SIG-M5 treated with dmso at 0.1 percent for 504 hours (cell line): Measurements from ENCODE around the gene ST13.
A peak's percentile ranks its signal among the peaks of the same experiment; 100 is the strongest.
"Not testable (repeated sequence)": the region's sequence is repeated elsewhere in the genome, so short reads cannot be mapped to it uniquely, and the experiment has no call there.

Source experiments
- DNase-seq: peaks from one replicate; lab custom pipeline; 2025; ENCODE audit not compliant: unreplicated experiment; lab: John Stamatoyannopoulos, UW

ST13 gene

GRCh38 chr22:40856513-40857308, at the start of gene ST13, which contains the start of gene XPNPEP3:
Gene ST13, minus strand, starts transcription at chr22:40856639. Its CDS starts 99 bp downstream, at chr22:40856540.
Gene XPNPEP3, plus strand, starts transcription at chr22:40857148. Its CDS starts 34 bp downstream, at chr22:40857182.
- peak; percentile 94 for DNase-seq

- DNase-seq = no peak
Observed at GRCh38 chr22:40904101-40904500, 47.7 kb upstream of the ST13 start.

DNA sequence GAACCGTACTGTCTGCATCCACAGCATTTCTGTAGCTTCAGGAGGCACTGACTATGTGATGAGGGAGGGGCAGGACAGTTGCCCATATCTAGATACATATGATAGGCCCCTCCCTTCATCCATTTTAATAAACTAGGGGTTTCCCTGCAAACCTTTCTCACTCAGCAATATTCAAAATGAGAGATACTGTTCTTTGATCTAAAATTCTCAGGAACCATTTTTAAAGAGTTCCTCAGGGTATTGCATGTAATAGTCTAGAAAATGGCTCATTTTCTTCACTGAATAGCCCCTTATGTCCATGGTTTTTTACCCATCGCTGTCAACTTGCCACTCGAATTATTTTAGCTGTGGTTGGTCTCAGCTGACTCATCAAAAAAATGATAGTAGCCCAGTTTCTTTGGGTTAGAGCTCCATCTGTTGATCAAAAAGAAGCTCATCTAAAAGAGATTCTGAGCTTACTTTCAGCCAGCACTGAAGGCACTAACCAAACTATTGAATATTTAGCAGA, 42.5 kb upstream of the ST13 start:
- peak; percentile 49 for DNase-seq

DNA sequence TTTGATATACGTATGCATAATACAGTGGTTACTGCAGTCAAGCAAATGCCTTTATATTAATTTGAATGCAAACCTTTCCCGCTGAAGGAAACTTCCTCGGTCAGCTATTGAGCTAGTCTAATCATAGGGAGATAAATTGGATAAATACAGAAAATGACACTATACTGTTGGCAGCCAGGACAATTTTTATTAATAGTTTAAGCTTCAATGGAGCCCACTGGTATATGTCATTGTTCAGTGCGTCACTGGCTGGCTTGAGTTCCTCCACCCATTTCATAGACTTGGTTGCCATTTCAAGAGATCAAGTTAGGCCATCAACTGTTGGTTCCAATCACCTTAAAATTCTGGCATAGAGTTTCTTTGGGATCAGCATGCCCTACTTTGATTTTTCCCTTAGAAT, 38.0 kb upstream of the ST13 start:
- no peak for DNase-seq

GRCh38 chr22:40890881-40891280, 34.4 kb upstream of the ST13 start:
- DNase-seq = no peak

DNA sequence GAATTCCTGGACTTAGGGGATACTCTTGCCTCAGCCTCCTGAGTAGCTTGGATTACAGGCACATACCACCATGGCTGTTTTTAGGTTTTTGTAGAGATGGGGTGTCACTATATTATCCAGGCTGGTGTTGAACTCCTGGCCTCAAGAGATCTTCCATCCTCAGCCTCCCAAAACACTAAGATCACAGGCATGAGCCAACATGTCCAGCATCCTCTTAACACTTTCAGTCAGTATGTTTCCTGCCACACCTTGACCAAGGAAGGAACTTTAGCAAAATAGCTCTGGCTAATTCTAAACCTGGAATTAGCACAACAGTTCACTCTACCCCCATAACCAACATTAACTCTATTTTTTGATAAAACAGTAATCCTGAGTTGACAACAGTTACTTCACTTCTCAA, 32.7 kb upstream of the ST13 start:
- no peak for DNase-seq

- DNase-seq = no peak
Observed at GRCh38 chr22:40878922-40879321, 22.5 kb upstream of the ST13 start.

DNA sequence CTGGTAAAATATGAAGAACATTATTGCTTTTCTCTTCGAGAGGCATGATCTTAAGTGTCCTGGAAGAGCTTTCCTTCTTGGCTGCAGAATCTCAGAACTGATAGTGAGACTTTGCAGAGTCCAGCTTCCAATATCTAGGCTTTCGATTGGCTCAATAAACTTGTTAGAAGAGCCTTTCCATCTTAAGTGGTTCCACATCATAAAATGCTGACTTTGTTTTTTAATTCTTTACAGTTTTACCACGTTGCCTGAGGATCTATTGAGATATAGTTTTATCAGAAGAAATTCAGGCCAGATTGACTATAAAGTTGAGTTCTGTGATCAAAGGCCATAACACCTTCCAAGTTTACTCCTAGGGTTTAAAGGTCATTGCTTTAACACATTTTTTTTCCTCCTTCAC, 21.0 kb upstream of the ST13 start:
- DNase-seq = no peak

- DNase-seq = no peak
Observed at GRCh38 chr22:40876907-40877306, 20.5 kb upstream of the ST13 start.

DNA sequence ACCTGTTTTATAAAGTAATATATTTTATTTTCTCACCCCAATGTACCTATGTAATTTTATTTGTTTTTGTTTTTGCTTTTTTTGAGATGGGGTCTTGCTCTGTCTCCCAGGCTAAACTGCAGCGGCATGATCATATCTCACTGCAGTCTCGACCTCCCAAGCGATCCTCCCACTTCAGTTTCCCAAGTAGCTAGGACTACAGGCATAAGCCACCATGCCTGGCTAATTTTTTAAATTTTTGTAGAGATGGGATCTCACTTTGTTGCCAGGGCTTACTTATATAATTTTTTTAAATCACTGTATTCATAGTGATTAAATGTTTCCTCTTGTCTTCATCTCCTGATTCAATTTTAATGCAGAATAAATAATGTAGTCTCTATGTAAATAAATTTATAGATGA, 18.7 kb upstream of the ST13 start:
- DNase-seq = no peak

GRCh38 chr22:40874016-40874415, 17.6 kb upstream of the ST13 start:
- no peak for DNase-seq

- DNase-seq = not testable (repeated sequence)
Observed at GRCh38 chr22:40868379-40868778, 11.9 kb upstream of the ST13 start.

- DNase-seq = no peak
Observed at GRCh38 chr22:40867109-40867508, 10.7 kb upstream of the ST13 start.

- no peak for DNase-seq
Observed at GRCh38 chr22:40862537-40862936, 6.1 kb upstream of the ST13 start.

DNA sequence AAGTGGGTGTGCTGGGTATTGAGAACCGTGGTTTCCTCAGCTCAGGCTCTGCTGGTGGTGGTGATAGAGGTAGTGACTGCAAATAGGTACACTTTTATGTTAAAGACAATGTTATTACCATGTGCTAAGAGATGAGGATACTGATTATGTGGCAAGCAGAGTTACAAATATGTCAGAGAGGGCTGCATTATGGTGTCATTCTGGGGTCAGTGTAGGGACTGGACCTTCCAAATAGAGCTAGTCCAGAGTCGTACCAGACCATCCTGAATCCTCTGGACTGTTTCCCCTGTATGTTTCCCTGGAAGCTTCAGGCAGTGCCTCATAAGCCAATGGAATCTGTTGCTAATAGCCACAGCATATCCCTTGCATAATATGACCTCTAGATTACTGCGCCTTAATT, 5.6 kb upstream of the ST13 start, which contains the start of gene DNAJB7:
DNAJB7 (minus strand) TSS at position 101 of the 400 bp plus-strand sequence. CDS start 119 bp downstream, outside the sequence.
- DNase-seq = no peak

- DNase-seq = no peak
Observed at GRCh38 chr22:40857309-40857855, 943 bp upstream of the ST13 start.

GRCh38 chr22:40855979-40856512, 393 bp downstream of the ST13 start:
- DNase-seq = peak; percentile 32

DNA sequence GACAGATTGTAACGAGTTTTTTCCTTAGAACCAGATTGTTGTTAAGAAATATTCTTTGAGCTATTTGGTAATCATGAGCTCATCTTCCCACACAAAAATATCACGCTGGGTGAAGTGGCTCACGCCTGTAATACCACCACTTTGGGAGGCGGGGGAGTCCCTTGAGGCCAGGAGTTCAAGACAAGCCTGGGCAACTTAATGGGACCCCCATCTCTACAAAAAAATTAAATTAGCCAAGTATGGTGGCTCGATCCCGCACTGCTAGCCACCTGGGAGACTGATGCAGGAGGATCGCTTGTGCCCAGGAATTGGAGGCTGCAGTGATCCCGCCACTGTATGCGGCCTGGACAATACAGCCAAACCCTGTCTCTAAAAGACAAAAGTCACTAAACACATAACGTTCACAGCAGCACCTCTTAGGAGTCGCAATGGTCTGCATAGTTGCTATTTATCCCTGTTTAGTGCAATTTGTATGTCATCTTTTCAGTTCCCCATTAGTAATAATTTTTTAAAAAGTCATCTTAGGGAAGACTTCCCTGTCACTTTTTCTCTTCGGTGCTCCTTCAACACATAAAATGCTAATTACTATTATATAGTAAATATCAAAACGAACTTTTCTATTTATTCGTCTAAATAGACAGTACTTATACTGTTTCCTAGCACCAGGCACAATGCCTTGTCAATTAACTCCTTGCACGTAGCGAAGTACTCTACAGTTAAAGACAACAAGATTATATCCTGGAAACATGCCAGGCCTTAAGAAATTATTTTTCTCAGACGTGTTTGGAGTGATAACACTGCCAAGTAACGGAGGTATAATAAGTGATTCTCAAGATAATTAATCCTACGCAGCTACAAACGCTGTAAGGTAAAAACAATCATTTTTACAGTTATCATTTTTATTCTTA, 1.1 kb downstream of the ST13 start:
- peak; percentile 36 for DNase-seq

DNA sequence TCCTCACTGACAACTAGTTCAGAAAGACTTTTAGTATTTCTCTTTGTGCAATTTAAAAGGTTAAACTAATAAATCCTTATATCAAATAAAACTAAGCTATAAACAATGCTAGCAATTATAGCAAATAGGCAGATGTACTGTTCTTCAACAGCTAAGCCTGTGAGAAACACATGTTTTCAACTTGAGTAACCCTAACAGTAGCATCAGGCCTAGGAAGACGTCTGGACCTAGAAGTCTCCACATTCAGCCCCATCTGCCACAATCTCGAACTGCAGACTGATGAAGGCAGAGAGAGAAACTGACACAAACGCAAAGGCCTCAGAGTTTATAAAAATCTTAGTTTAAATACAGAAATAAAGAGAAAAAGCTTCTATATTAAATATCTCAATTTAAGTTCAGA, 2.5 kb downstream of the ST13 start:
- DNase-seq = no peak

- no peak for DNase-seq
Observed at GRCh38 chr22:40853333-40853732, 3.1 kb downstream of the ST13 start.

- not testable (repeated sequence) for DNase-seq
Observed at GRCh38 chr22:40845816-40846215, 10.6 kb downstream of the ST13 start.
